Loucy (cell line): ENCODE measurements around the gene CCDC134.
"Not testable (repeated sequence)": the region's sequence is repeated elsewhere in the genome, so short reads cannot be mapped to it uniquely, and the experiment has no call there.

Source experiments
- H2AFZ ChIP-seq: fragments of 200-600 bp; sonication (generic); 2 replicates; pipeline ENCODE4 v1.6.0; 2016; ENCODE audit warnings: antibody characterized with exemption, mild to moderate bottlenecking, low read length, moderate library complexity
- H3F3A ChIP-seq: fragments of 200-600 bp; 2 replicates; pipeline ENCODE4 v1.6.0; 2016; ENCODE audit warnings: antibody characterized with exemption, low read depth, mild to moderate bottlenecking
- H3K27me3 ChIP-seq: fragments of 200-600 bp; sonication (generic); 2 replicates; pipeline ENCODE4 v1.6.1; 2014; ENCODE audit warnings: low read length, mild to moderate bottlenecking; ENCODE audit not compliant: insufficient read depth, poor library complexity, severe bottlenecking
- H3K36me3 ChIP-seq: fragments of 200-600 bp; sonication (generic); 2 replicates; pipeline ENCODE4 v1.6.1; 2016; ENCODE audit warnings: low read length; ENCODE audit not compliant: insufficient read depth
- H3K4me1 ChIP-seq: fragments of 200-600 bp; sonication (generic); 2 replicates; pipeline ENCODE4 v1.5.1; 2014; ENCODE audit warnings: low read length, mild to moderate bottlenecking; ENCODE audit not compliant: insufficient read depth, poor library complexity, severe bottlenecking
- H3K4me2 ChIP-seq: fragments of 200-600 bp; sonication (generic); 2 replicates; pipeline ENCODE4 v1.6.0; 2014; ENCODE audit warnings: antibody characterized with exemption, low read length, low read depth, mild to moderate bottlenecking; ENCODE audit not compliant: poor library complexity, severe bottlenecking
- H3K4me3 ChIP-seq: fragments of 200-600 bp; sonication (generic); 2 replicates; pipeline ENCODE4 v1.5.1; 2014; ENCODE audit warnings: low read length, mild to moderate bottlenecking, mixed read lengths; ENCODE audit not compliant: poor library complexity, severe bottlenecking
- H3K79me2 ChIP-seq: fragments of 200-600 bp; sonication (generic); 2 replicates; pipeline ENCODE4 v1.6.1; 2014; ENCODE audit warnings: low read length; ENCODE audit not compliant: insufficient read depth
- H3K9ac ChIP-seq: fragments of 200-600 bp; sonication (generic); 2 replicates; pipeline ENCODE4 v1.6.0; 2014; ENCODE audit warnings: mild to moderate bottlenecking, low read depth, low read length, moderate library complexity; ENCODE audit not compliant: poor library complexity, severe bottlenecking
- H3K9me2 ChIP-seq: fragments of 200-600 bp; sonication (generic); replicated peaks from 2 replicates; pipeline ENCODE4 v1.6.1; 2016; ENCODE audit warnings: low read depth, low read length, mixed read lengths
- H3K9me3 ChIP-seq: fragments of 200-600 bp; sonication (generic); 2 replicates; pipeline ENCODE4 v1.6.1; 2014; ENCODE audit warnings: mild to moderate bottlenecking, antibody characterized with exemption, low read length, low read depth; ENCODE audit not compliant: insufficient read depth
- H4K20me1 ChIP-seq: fragments of 200-600 bp; sonication (generic); 2 replicates; pipeline ENCODE4 v1.6.0; 2014; ENCODE audit warnings: antibody characterized with exemption, low read length, mild to moderate bottlenecking; ENCODE audit not compliant: insufficient read depth, poor library complexity, severe bottlenecking
- EZH2phosphoT487 ChIP-seq: fragments of 200-600 bp; IDR thresholded peaks from 2 replicates; pipeline ENCODE4 v1.6.1; 2018; ENCODE audit warnings: antibody characterized with exemption, mild to moderate bottlenecking, moderate library complexity, borderline replicate concordance
- TF ChIP-seq, protein P1 (sequence below): fragments of 200-600 bp; sonication (generic); conservative IDR thresholded peaks from 2 replicates; pipeline ENCODE4 v1.5.1; 2014; ENCODE audit warnings: mild to moderate bottlenecking, antibody characterized with exemption, low read length

The CCDC134 gene

DNA sequence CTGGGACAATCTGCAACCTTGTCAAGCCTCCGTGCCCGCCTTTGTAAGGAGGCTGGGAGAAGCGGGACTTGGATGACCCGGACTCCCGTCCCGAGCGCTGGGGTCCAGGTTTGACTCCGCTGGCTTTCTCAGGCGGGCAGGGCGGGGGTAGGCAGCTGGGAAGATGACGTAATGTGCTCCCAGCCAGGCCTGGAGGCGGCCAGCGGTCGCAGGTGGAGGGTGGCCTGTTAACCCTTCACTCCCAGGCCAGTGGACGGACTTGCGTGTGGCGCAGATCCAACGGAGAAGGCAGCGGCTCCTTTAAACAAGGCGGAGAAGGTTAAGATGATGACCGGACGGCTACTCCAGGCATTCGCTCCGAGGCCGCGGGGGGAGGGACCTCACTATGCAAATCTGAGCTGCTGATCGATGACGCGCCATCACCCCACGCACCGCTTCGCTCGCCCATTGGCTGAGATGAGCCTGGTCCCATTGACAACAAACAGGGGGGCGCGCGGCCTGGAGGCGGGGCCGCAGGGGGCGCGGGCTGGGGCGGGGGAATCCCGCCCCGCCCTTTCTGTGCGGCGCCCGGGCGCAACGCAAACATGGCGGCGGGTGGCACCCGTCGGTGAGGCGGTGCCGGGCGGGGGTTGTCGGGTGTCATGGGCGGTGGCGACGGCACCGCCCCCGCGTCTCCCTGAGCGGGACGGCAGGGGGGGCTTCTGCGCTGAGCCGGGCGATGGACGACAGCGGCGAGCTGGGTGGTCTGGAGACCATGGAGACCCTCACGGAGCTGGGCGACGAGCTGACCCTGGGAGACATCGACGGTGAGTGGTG, 32.3 kb downstream of the CCDC134 start, which contains the start of gene SREBF2:
Gene SREBF2, plus strand, starts transcription at position 553 of the 816 bp plus-strand sequence. Its CDS starts 166 bp downstream, at position 719.
- TF ChIP-seq, protein P1, sequence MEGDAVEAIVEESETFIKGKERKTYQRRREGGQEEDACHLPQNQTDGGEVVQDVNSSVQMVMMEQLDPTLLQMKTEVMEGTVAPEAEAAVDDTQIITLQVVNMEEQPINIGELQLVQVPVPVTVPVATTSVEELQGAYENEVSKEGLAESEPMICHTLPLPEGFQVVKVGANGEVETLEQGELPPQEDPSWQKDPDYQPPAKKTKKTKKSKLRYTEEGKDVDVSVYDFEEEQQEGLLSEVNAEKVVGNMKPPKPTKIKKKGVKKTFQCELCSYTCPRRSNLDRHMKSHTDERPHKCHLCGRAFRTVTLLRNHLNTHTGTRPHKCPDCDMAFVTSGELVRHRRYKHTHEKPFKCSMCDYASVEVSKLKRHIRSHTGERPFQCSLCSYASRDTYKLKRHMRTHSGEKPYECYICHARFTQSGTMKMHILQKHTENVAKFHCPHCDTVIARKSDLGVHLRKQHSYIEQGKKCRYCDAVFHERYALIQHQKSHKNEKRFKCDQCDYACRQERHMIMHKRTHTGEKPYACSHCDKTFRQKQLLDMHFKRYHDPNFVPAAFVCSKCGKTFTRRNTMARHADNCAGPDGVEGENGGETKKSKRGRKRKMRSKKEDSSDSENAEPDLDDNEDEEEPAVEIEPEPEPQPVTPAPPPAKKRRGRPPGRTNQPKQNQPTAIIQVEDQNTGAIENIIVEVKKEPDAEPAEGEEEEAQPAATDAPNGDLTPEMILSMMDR, result no peak
- no peak for TF ChIP-seq EZH2phosphoT487
- Histone ChIP-seq H3K79me2 (peaks cover 62% of the 10 kb centered on the region), H3K27me3 (no peaks in the 10 kb centered on the region), H3K9ac (peak within 1 kb of the TSS; percentile 95), H3K4me3 (peak within 1 kb of the TSS; percentile 87), H3K4me1 (peaks cover 55% of the 10 kb centered on the region), H3K9me3 (no peaks in the 10 kb centered on the region), H3K9me2 (no peaks in the 10 kb centered on the region), H3K36me3 (peaks cover 13% of the 10 kb centered on the region; the same call in 1 of the 2 replicates), H4K20me1 (peaks cover 34% of the 10 kb centered on the region), H2AFZ (no peak within 1 kb of the TSS; the same call in 1 of the 2 replicates), H3F3A (no peaks in the 10 kb centered on the region), H3K4me2 (peak within 1 kb of the TSS; percentile 97)

GRCh38 chr22:41833369-41834004, 33.0 kb downstream of the CCDC134 start:
- H3K4me1 ChIP-seq, result peaks cover 57% of the 10 kb centered on the region
- no peaks in the 10 kb centered on the region for H3K9me3 ChIP-seq
- H3K4me3 ChIP-seq, result peak overlapping the region; percentile 87
- H3K79me2 ChIP-seq, result peaks cover 69% of the 10 kb centered on the region
- H3K4me2 ChIP-seq, result peak overlapping the region; percentile 97
- H3K36me3 ChIP-seq, result peaks cover 13% of the 10 kb centered on the region; the same call in 1 of the 2 replicates
- no peak for TF ChIP-seq EZH2phosphoT487
- TF ChIP-seq, protein P1, result no peak
- H4K20me1 ChIP-seq, result peaks cover 41% of the 10 kb centered on the region
- peak overlapping the region; percentile 95 for H3K9ac ChIP-seq
- H3K9me2 ChIP-seq, result no peaks in the 10 kb centered on the region
- no peaks in the 10 kb centered on the region for H3K27me3 ChIP-seq
- no peak overlapping the region; the same call in 1 of the 2 replicates for H2AFZ ChIP-seq
- H3F3A ChIP-seq, result no peaks in the 10 kb centered on the region

DNA sequence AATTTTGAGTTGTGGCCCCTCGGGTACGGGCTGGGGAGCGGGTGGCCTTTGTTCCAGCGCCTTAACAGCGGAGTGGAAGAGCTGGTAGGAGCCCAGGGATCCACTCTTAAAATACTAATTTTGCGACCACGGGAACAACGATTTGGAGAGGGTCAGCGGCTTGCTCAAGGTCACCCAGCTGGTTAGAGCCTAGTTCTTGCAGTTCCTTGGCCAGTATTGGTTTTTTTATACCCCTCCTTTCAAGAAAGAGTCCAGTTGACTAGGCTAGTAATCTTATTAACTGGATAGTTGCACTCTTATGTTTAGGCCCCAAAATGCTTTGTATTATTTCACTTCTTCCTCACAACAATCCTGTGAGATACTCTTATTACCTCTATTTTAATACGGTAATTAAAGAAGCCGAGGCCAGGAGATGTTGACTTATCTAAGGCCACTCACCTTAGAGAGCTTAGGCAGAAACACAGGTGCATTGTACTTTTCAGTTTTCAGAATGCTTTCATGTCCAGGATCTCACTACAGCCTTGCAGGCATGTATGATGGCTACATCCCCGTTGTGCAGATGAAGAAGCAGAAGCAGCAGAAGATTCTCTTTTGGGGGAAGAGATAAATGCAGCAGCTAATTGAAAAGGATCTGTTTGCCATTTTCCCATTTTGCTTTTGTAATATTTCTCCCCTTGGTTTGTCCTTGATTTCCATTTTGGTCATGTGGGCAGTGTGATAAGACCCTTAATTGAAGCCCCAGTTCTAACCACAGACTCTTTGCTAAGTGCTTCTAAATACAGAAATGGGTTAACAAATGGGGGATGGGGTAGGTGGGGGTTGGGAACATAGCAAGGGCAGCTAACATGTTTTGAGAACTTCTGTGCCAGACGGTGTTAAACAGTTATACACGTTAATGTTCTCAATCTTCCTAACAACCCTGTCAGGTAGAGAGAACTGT, 33.8 kb downstream of the CCDC134 start:
- peaks cover 77% of the 10 kb centered on the region for H3K79me2 ChIP-seq
- peak overlapping the region; percentile 97 for H3K4me2 ChIP-seq
- H2AFZ ChIP-seq, result no peak overlapping the region
- H3K4me1 ChIP-seq, result peaks cover 60% of the 10 kb centered on the region
- peak overlapping the region; percentile 87 for H3K4me3 ChIP-seq
- H3K27me3 ChIP-seq, result no peaks in the 10 kb centered on the region
- H3K9me3 ChIP-seq, result no peaks in the 10 kb centered on the region
- H3F3A ChIP-seq, result no peaks in the 10 kb centered on the region
- TF ChIP-seq, protein P1, result no peak
- TF ChIP-seq EZH2phosphoT487, result no peak
- no peaks in the 10 kb centered on the region for H3K9me2 ChIP-seq
- peaks cover 49% of the 10 kb centered on the region for H4K20me1 ChIP-seq
- peak overlapping the region; percentile 95 for H3K9ac ChIP-seq
- H3K36me3 ChIP-seq, result peaks cover 13% of the 10 kb centered on the region; the same call in 1 of the 2 replicates

DNA sequence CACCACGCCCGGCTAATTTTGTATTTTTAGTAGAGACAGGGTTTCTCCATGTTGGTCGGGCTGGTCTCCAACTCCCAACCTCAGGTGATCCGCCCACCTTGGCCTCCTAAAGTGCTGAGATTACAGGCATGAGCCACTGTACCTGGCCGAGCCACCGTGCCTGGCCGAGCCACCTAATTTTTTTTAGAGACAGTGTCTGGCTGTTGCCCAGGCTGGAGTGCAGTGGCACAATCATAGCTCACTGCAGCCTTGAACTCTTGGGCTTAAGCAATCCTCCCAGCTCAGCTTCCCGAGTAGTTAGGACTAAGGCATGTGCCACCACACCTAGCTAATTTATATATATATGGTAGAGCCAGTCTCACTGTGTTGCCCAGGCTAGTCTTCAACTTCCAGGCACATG, 35.0 kb downstream of the CCDC134 start:
- Histone ChIP-seq H3K36me3 (peaks cover 13% of the 10 kb centered on the region; the same call in 1 of the 2 replicates), H3K79me2 (peaks cover 89% of the 10 kb centered on the region), H3K4me3 (peak overlapping the region; percentile 65), H3K9ac (peak overlapping the region; percentile 52), H4K20me1 (peaks cover 61% of the 10 kb centered on the region), H3K4me2 (peak overlapping the region; percentile 97), H3K4me1 (peaks cover 63% of the 10 kb centered on the region)
- not testable (repeated sequence) for H2AFZ ChIP-seq, H3K9me2 ChIP-seq, H3K27me3 ChIP-seq, H3K9me3 ChIP-seq, H3F3A ChIP-seq
